Kidney (tissue), 14 donors: ENCODE measurements around the gene PDSS1. TPM values are rescaled to one million over a fixed set of nuclear protein-coding genes. Genes with fewer than 3 reads are reported as not detected.

Source experiments
- DNase-seq, 5 donors: peaks; one replicate each; pipeline ENCODE4 v3.0.0-alpha.2; 2013 to 2020
- FAIRE-seq: peaks from 2 replicates; lab custom pipeline; 2012; peaks lifted over from hg19 to GRCh38; lab: Jason Lieb, UNC
- H3K27ac ChIP-seq, 2 donors: one replicate each; pipeline ENCODE4 v1.7.0; 2013; ENCODE audit warnings: low read depth in 2 of 2, low read length in 2 of 2, inconsistent platforms in 1 of 2
- H3K27me3 ChIP-seq: one replicate; pipeline ENCODE4 v1.7.1; 2013; ENCODE audit warnings: low read length, inconsistent platforms; ENCODE audit not compliant: control insufficient read depth, insufficient read depth
- H3K36me3 ChIP-seq, 3 donors: one replicate each; pipeline versions ENCODE4 v1.7.0 to v1.7.1; 2013; ENCODE audit warnings: low read length in 3 of 3, control low read depth in 1 of 3, inconsistent platforms in 1 of 3; ENCODE audit not compliant: insufficient read depth in 3 of 3, control insufficient read depth in 2 of 3
- H3K4me1 ChIP-seq, 3 donors: one replicate each; pipeline versions ENCODE4 v1.7.0 to v1.7.1; 2013; ENCODE audit warnings: low read length in 3 of 3, inconsistent platforms in 1 of 3, low read depth in 1 of 3; ENCODE audit not compliant: control insufficient read depth in 2 of 3, insufficient read depth in 2 of 3
- H3K4me3 ChIP-seq, 3 donors: one replicate each; pipeline versions ENCODE4 v1.7.0 to v1.8.1; 2013; ENCODE audit warnings: low read length in 3 of 3, control low read depth in 1 of 3, inconsistent platforms in 1 of 3
- H3K9ac ChIP-seq, 3 donors: one replicate each; pipeline versions ENCODE4 v1.7.0 to v1.7.1; 2013; ENCODE audit warnings: low read length in 3 of 3, control low read depth in 1 of 3, inconsistent platforms in 1 of 3
- H3K9me3 ChIP-seq, 3 donors: one replicate each; pipeline versions ENCODE4 v1.7.0 to v1.7.1; 2013; ENCODE audit warnings: low read length in 3 of 3, control low read depth in 1 of 3, inconsistent platforms in 1 of 3; ENCODE audit not compliant: control insufficient read depth in 2 of 3, insufficient read depth in 1 of 3
- intact Hi-C: fragments of 100-400 bp; cut with DNase I; formaldehyde crosslinking; loops from one replicate; pipeline ENCODE4 v1.11.1; 2022
- polyA plus RNA-seq: library from polyadenylated mRNA; stranded (reverse); fragments of 350-450 nt; fragmentation: Illumina TruSeq; extraction: RNeasy Lipid Tissue Mini Kit (QIAGEN cat#74804); gene quantifications from one replicate; pipeline ENCODE4 v1.2.3, GENCODE V29; 2014; ENCODE audit warnings: low read depth, low replicate concordance; ENCODE audit not compliant: insufficient read depth
- total RNA-seq: library from RNA; stranded (reverse); fragmentation: NEBNext Ultra II Directional; extraction: Animal tissue kit (Norgen Biotek cat#: 25700); gene quantifications from one replicate; pipeline ENCODE4 v1.2.1, GENCODE V29; 2021
- TF ChIP-seq, protein P1 (sequence below): IDR thresholded peaks from 3 replicates; pipeline ENCODE4 v1.5.1; 2012; ENCODE audit warnings: mild to moderate bottlenecking, moderate library complexity, borderline replicate concordance; ENCODE audit not compliant: insufficient read depth; ENCODE audit errors: extremely low read depth
- donor health status: control.
- donor health status: control.
- donor health status: control.
- donor health status: control.
- donor health status: control.
- donor health status: DM: yes; HTN: yes; CAD: no.
- donor health status: Normal renal cell carcinoma (clear cell type).

PDSS1 gene
- total and polyA plus RNA-seq, 2 donors from 2014 or later, result 5.2 to 11.8 TPM

DNA sequence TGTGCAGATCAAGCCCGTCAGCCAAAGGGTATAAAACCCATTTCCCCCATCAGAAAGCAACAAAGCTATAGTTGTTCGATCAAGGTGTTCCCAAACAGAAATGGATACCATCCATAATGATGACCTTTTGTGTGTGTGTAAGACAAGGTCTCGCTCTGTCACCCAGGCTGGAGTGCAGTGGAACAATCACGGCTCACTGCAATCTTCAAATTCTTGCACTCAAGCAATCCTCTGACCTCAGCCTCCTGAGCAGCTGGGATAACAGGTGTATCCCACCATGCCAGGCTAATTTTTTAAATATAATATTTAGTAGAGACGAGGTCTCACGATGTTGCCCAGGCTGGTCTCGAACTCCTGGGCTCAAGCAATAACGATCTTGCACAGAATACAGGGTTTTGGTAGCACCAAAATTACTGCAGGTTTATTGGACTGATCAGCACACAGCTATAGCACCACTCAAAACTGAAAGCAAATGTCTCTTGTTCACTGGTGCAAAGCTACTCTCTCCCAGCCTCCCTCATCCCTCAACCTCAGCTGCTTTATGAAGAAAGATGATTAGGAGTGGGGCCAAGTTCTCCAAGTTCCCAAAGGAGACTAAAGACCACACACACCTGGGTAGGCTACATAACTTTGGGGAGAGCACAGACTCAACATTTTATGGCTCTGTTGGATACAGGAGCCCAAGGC lies 82.7 kb downstream of the PDSS1 start:
- H3K27ac ChIP-seq, result no peak overlapping the region
- TF ChIP-seq, protein P1, sequence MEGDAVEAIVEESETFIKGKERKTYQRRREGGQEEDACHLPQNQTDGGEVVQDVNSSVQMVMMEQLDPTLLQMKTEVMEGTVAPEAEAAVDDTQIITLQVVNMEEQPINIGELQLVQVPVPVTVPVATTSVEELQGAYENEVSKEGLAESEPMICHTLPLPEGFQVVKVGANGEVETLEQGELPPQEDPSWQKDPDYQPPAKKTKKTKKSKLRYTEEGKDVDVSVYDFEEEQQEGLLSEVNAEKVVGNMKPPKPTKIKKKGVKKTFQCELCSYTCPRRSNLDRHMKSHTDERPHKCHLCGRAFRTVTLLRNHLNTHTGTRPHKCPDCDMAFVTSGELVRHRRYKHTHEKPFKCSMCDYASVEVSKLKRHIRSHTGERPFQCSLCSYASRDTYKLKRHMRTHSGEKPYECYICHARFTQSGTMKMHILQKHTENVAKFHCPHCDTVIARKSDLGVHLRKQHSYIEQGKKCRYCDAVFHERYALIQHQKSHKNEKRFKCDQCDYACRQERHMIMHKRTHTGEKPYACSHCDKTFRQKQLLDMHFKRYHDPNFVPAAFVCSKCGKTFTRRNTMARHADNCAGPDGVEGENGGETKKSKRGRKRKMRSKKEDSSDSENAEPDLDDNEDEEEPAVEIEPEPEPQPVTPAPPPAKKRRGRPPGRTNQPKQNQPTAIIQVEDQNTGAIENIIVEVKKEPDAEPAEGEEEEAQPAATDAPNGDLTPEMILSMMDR, result no peak
- H3K9ac ChIP-seq, result no peak overlapping the region

DNA sequence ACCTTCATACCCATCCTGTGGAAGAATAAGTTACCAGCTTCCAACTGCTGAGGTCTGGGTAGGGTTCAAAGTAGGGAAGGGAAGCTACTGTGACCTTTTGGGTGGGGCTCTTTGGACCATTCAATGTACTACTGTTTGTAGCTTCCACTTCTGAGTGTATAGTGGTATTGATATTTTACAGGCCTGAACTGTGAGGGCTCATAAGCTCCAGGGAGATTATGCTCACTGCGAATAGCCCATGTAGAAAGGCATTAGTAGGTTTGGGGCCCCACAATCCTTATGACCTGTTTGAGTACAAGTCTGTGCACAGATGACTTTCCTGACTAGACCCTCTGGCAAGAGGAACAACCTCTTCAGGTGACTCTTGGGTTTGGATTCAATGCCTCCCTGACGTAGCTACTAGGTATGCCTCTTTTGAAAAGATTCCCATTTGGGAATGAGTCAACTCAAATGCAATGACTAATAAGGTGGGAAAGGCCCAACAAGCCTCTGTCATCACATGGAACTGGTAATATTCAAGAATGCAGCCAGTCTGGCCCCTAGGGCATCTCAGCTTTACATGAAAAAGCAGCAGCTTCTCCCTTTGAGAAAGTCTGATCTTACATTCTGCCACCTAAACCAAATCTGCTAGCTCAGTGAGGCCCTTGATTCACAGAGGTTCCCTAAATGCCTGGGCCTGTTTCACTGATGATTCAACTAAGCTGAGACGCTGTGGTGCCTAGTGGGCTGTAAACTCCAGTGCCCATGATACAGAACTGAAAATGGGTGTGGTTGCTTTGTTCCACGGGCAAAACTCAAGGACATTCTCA lies 83.5 kb downstream of the PDSS1 start:
- TF ChIP-seq, protein P1, result no peak
- no peak for DNase-seq

More for the DNA sequence above, 82.7 kb downstream of the PDSS1 start:
- Histone ChIP-seq H3K36me3 (no peaks in the 10 kb centered on the region), H3K4me3 (no peak overlapping the region), H3K9me3 (no peaks in the 10 kb centered on the region), H3K4me1 (peaks cover 0 to 5% (median 5%) of the 10 kb centered on the region in 3 donors), H3K27me3 (no peaks in the 10 kb centered on the region)
- FAIRE-seq (no peak), DNase-seq (no peak)
- intact Hi-C loops, result no loop called here

DNA sequence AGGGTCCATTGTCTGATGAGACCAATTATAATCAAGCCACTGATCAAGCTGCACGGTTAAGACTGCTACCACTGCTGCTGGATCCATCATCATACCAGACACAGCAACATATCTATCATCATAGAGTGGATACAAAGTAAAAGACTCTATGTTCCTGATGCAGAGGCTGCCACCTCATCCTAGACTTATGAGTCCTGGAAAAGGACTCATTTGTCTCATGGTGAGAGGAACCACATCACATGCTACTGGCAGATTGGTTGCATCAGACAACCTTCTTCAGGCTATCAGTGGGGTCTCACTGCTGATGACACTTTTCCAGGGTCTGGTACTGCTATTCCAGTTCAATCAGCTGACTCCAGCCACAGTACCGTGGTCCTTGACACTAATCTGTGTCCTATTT lies 84.3 kb downstream of the PDSS1 start:
- H3K36me3 ChIP-seq, result no peaks in the 10 kb centered on the region
- H3K27ac ChIP-seq, result no peak overlapping the region
- TF ChIP-seq, protein P1, result no peak
- no peak overlapping the region for H3K9ac ChIP-seq
- no peak overlapping the region for H3K4me3 ChIP-seq
- FAIRE-seq (no peak), DNase-seq (no peak)
- intact Hi-C loops, result no loop called here
- no peaks in the 10 kb centered on the region for H3K9me3 ChIP-seq
- peaks cover 0 to 5% (median 5%) of the 10 kb centered on the region in 3 donors for H3K4me1 ChIP-seq
- no peaks in the 10 kb centered on the region for H3K27me3 ChIP-seq

More for the DNA sequence above, 83.5 kb downstream of the PDSS1 start:
- intact Hi-C loops, result no loop called here
- H3K4me1 ChIP-seq, result peaks cover 0 to 5% (median 5%) of the 10 kb centered on the region in 3 donors
- FAIRE-seq, result no peak
- no peak overlapping the region for H3K9ac ChIP-seq
- H3K9me3 ChIP-seq, result no peaks in the 10 kb centered on the region
- no peak overlapping the region for H3K4me3 ChIP-seq
- peak overlapping the region in 1 of 2 donors; percentile 32 for H3K27ac ChIP-seq
- H3K27me3 ChIP-seq, result no peaks in the 10 kb centered on the region
- H3K36me3 ChIP-seq, result no peaks in the 10 kb centered on the region
